ENCODE results near the gene BCAT1. TPM values are rescaled to one million over a fixed set of nuclear protein-coding genes. Genes with fewer than 3 reads are reported as not detected.
"Not testable (repeated sequence)": the region's sequence is repeated elsewhere in the genome, so short reads cannot be mapped to it uniquely, and the experiment has no call there.

BCAT1 gene
- total RNA-seq, 5 donors from 2014 or later (not counting 1 experiment from before 2014, with no cell fraction given) = 1.2 to 4.2 (median 3.2) TPM

DNA sequence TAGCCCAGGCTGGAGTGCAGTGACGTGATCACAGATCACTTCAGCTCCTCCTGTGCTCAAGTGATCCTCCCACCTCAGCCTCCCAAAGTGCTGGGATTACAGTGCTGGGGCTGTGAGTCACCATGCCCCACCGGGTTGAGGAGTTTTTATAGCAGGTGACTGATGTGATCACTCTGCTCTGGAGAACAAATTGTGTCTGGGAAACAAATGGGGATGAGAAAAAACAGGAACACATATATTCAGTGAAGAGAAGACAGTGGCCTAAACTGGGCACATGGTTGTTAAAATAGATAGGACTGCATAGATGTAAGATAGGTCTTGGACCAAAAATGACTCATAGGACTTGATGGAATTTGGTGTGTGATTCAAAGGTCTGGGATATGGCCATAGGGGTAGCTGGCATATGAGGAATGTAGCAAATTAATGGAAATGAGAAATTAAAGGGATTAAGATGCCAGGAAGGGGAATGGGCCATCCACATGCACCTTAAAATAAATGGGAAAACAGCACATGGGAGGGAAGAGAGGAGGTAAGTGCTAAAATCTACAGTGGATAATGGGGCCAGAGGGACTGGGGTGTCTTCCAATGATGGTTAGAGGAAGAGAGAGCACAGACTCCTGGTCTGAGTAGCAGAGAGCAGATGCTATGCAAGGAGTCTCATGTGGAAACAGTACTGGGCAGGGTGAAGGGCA, 11.2 kb downstream of the BCAT1 start:
- H3K9me3 ChIP-seq = no peaks in the 10 kb centered on the region
- DNase-seq (no peak), ATAC-seq (replicated peaks in 1 of 4) (no peak)
- H3K4me3 Mint-ChIP-seq = no peak overlapping the region
- no peak overlapping the region for H3K4me3 ChIP-seq (ENCODE audit: control insufficient read depth in 1 of 2, extremely low read depth in 1 of 2, low read length in 1 of 2)
- H3K27me3 Mint-ChIP-seq = peaks cover 8 to 12% of the 10 kb centered on the region in 2 donors
- POLR2A ChIA-PET = no interaction called here
- H3K27me3 ChIP-seq (replicated peaks in 1 of 2; ENCODE audit: control insufficient read depth in 2 of 2, extremely low read depth in 1 of 2, insufficient read depth in 2 of 2, low read length in 1 of 2) = peaks cover 0 to 3% of the 10 kb centered on the region in 2 experiments
- WGBS (ENCODE audit: insufficient coverage) = 20% methylated on average over 1 of the region's 2 CpGs
- no peak overlapping the region for H3K27ac ChIP-seq (ENCODE audit: low read length)
- no peaks in the 10 kb centered on the region for H3K36me3 ChIP-seq (ENCODE audit: control insufficient read depth in 2 of 2, extremely low read depth in 1 of 2, insufficient read depth in 1 of 2, low read length in 1 of 2)
- CTCF ChIA-PET = no interaction called here
- no peak overlapping the region for H3K27ac Mint-ChIP-seq
- no peaks in the 10 kb centered on the region for H3K36me3 Mint-ChIP-seq
- H3K4me1 ChIP-seq (ENCODE audit: control insufficient read depth in 1 of 2, extremely low read depth in 1 of 2, insufficient read depth in 2 of 2, low read length in 2 of 2) = no peaks in the 10 kb centered on the region
- H3K9me3 Mint-ChIP-seq = no peaks in the 10 kb centered on the region
- no peaks in the 10 kb centered on the region for H3K4me1 Mint-ChIP-seq

DNA sequence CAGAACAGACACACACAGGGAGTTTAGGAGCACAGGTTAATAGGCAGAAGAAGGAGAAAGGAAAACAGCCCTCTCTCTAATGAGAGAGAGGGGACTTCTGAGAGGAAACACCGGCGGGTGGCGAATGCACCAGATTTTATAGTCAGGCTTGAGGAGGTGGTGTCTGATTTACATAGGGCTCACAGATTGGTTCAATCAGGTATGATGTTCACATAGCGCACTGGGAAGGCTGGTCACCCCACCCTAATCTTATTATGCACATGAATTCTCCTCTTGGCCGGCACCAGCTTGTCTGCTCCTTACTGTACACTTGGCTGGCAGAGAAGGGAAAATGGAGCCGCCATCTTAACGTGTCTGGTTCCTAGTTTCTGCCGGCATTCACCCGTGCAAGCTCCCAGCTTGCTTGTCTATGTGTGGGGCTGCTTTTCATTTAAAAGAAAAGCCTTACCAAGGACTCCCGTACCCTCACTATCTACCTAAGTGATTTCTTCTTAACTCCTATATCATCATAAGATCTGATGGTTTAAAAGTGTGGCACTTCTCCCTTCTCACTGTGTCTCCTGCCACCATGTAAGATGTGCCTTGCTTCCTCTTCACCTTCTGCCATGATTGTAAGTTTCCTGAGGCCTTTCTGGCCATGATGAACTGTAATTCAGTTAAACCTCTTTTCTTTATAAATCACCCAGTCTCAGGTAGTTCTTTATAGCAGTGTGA, 15.1 kb downstream of the BCAT1 start:
- H3K4me3 Mint-ChIP-seq = no peak overlapping the region
- H3K27me3 Mint-ChIP-seq = peaks cover 7 to 8% of the 10 kb centered on the region in 2 donors
- peaks cover 2 to 11% (median 3%) of the 10 kb centered on the region in 3 donors for H3K4me1 Mint-ChIP-seq
- no peak overlapping the region for H3K27ac ChIP-seq (ENCODE audit: low read length)
- H3K9me3 ChIP-seq = no peaks in the 10 kb centered on the region
- no peaks in the 10 kb centered on the region for H3K36me3 ChIP-seq (ENCODE audit: control insufficient read depth in 2 of 2, extremely low read depth in 1 of 2, insufficient read depth in 1 of 2, low read length in 1 of 2)
- no peaks in the 10 kb centered on the region for H3K36me3 Mint-ChIP-seq
- CTCF ChIA-PET = no interaction called here
- H3K9me3 Mint-ChIP-seq = no peaks in the 10 kb centered on the region
- POLR2A ChIA-PET = no interaction called here
- no peak overlapping the region for H3K27ac Mint-ChIP-seq
- no peaks in the 10 kb centered on the region for H3K4me1 ChIP-seq (ENCODE audit: control insufficient read depth in 1 of 2, extremely low read depth in 1 of 2, insufficient read depth in 2 of 2, low read length in 2 of 2)
- ATAC-seq (replicated peaks in 1 of 4) = no peak
- 93% methylated on average over 2 of the region's 10 CpGs for WGBS (ENCODE audit: insufficient coverage)
- peaks cover 0 to 3% of the 10 kb centered on the region in 2 experiments for H3K27me3 ChIP-seq (replicated peaks in 1 of 2; ENCODE audit: control insufficient read depth in 2 of 2, extremely low read depth in 1 of 2, insufficient read depth in 2 of 2, low read length in 1 of 2)
- DNase-seq = no peak
- H3K4me3 ChIP-seq (ENCODE audit: control insufficient read depth in 1 of 2, extremely low read depth in 1 of 2, low read length in 1 of 2) = no peak overlapping the region

DNA sequence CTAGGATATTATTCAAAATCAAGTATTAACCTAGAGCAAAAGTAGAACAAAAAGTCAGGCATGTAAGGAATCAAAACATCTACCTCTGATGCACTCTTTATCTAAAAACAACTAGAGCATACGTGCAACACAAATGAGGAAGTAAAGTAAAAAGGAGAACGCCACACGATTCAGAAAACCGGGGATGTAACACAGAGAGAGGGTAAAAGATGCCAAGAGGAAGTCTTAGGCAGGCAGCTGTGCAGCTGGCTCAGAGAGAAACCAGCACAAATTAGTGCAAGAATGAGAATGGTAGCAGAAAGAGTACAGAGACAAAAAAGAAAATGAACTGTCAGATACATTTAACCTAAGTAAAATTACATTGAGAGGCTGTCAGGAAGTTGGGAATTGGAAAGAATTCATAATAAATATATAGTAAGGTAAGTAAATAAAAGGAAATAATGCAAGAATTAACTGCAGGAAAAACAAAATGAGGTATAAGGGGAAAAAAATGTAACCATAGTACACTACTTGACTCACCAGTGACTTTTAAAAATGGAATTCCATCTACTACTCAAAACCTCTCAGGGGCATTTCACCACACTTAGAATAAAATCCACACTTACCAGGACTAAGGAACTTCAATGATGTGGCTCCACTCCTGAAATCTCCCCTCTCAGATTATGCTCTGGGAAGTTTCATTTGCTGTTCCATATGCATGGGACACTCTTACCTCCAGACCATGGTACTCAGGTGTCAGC, 17.1 kb downstream of the BCAT1 start:
- Mint-ChIP-seq H3K27ac (no peak overlapping the region), H3K36me3 (no peaks in the 10 kb centered on the region), H3K27me3 (peaks cover 7 to 9% of the 10 kb centered on the region in 2 donors), H3K4me3 (no peak overlapping the region), H3K4me1 (peaks cover 2 to 11% (median 3%) of the 10 kb centered on the region in 3 donors), H3K9me3 (no peaks in the 10 kb centered on the region)
- Histone ChIP-seq H3K27me3 (replicated peaks in 1 of 2; ENCODE audit: control insufficient read depth in 2 of 2, extremely low read depth in 1 of 2, insufficient read depth in 2 of 2, low read length in 1 of 2) (peaks cover 0 to 3% of the 10 kb centered on the region in 2 experiments), H3K9me3 (no peaks in the 10 kb centered on the region), H3K36me3 (ENCODE audit: control insufficient read depth in 2 of 2, extremely low read depth in 1 of 2, insufficient read depth in 1 of 2, low read length in 1 of 2) (no peaks in the 10 kb centered on the region), H3K4me3 (ENCODE audit: control insufficient read depth in 1 of 2, extremely low read depth in 1 of 2, low read length in 1 of 2) (no peak overlapping the region), H3K4me1 (ENCODE audit: control insufficient read depth in 1 of 2, extremely low read depth in 1 of 2, insufficient read depth in 2 of 2, low read length in 2 of 2) (no peaks in the 10 kb centered on the region), H3K27ac (ENCODE audit: low read length) (no peak overlapping the region)
- ATAC-seq (replicated peaks in 1 of 4) (no peak), DNase-seq (peak in 1 of 35 experiments; percentile 7)
- ChIA-PET POLR2A (no interaction called here), CTCF (no interaction called here)
- WGBS (ENCODE audit: insufficient coverage) = 13% methylated on average over 3 of the region's 4 CpGs

DNA sequence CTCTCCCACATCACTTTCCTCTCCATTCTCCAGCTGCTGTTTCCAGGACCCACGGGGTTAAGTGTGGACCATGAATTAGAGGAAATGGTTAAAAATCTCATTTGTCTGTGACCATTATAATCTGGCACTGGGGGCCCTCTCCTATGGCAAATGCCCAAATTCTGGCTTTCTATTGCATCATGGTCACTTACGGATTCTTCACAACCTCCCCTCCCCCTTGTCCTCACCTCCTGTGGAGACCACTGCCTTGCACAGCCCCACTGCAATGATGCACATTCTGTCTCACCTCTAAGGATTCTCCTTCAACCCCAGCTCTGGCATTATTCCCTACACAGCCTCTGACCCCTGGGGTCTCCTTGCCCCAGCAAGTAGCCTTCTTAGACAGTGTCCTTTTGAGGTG, 18.9 kb downstream of the BCAT1 start:
- Mint-ChIP-seq H3K9me3 (no peaks in the 10 kb centered on the region), H3K4me1 (peaks cover 2 to 11% (median 3%) of the 10 kb centered on the region in 3 donors), H3K4me3 (no peak overlapping the region), H3K27me3 (peaks cover 7 to 11% of the 10 kb centered on the region in 2 donors), H3K27ac (no peak overlapping the region), H3K36me3 (no peaks in the 10 kb centered on the region)
- POLR2A ChIA-PET = no interaction called here
- H3K27ac ChIP-seq (ENCODE audit: low read length) = no peak overlapping the region
- DNase-seq (no peak), ATAC-seq (replicated peaks in 1 of 4) (no peak)
- peaks cover 0 to 3% of the 10 kb centered on the region in 2 experiments for H3K27me3 ChIP-seq (replicated peaks in 1 of 2; ENCODE audit: control insufficient read depth in 2 of 2, extremely low read depth in 1 of 2, insufficient read depth in 2 of 2, low read length in 1 of 2)
- WGBS (ENCODE audit: insufficient coverage) = 93% methylated on average over 1 of the region's 2 CpGs
- CTCF ChIA-PET = no interaction called here
- no peaks in the 10 kb centered on the region for H3K4me1 ChIP-seq (ENCODE audit: control insufficient read depth in 1 of 2, extremely low read depth in 1 of 2, insufficient read depth in 2 of 2, low read length in 2 of 2)
- H3K9me3 ChIP-seq = no peaks in the 10 kb centered on the region
- H3K36me3 ChIP-seq (ENCODE audit: control insufficient read depth in 2 of 2, extremely low read depth in 1 of 2, insufficient read depth in 1 of 2, low read length in 1 of 2) = no peaks in the 10 kb centered on the region
- no peak overlapping the region for H3K4me3 ChIP-seq (ENCODE audit: control insufficient read depth in 1 of 2, extremely low read depth in 1 of 2, low read length in 1 of 2)

DNA sequence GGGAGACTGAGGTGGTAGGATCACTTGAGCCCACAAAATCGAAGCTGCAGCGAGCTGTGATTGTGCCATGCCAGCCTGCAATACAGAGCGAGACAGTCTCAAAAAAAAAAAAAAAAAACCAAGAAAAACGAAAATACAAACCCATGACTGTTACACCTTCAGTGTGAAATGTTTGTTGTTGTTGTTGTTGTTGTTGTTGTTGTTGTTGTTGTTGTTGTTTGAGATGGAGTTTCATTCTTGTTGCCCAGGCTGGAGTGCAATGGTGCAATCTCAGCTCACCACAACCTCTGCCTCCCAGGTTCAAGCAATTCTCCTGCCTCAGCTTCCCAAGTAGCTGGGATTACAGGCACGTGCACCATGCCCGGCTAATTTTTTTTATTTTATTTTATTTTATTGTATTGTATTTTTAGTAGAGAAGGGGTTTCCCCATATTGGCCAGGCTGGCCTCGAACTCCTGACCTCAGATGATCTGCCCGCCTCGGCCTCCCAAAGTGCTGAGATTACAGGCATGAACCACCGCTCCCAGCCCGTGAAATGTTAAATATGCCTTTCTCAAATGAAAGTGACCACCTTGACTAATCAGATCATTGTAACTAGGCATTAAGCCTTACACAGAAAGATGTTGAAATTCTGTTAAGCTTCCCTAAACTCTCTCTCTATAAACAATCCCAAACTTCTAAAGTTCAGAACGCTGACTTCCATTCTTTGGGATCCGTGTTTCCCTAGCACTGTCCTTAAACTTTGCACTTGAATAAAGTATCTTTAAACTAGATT, 20.2 kb downstream of the BCAT1 start:
- POLR2A ChIA-PET; H3K27ac Mint-ChIP-seq; H3K36me3 Mint-ChIP-seq; DNase-seq; H3K4me3 ChIP-seq (ENCODE audit: control insufficient read depth in 1 of 2, extremely low read depth in 1 of 2, low read length in 1 of 2); ATAC-seq (replicated peaks in 1 of 4); H3K27ac ChIP-seq (ENCODE audit: low read length); CTCF ChIA-PET; H3K4me1 ChIP-seq (ENCODE audit: control insufficient read depth in 1 of 2, extremely low read depth in 1 of 2, insufficient read depth in 2 of 2, low read length in 2 of 2); H3K36me3 ChIP-seq (ENCODE audit: control insufficient read depth in 2 of 2, extremely low read depth in 1 of 2, insufficient read depth in 1 of 2, low read length in 1 of 2); H3K4me3 Mint-ChIP-seq; H3K9me3 Mint-ChIP-seq; H3K27me3 ChIP-seq (replicated peaks in 1 of 2; ENCODE audit: control insufficient read depth in 2 of 2, extremely low read depth in 1 of 2, insufficient read depth in 2 of 2, low read length in 1 of 2); H3K9me3 ChIP-seq: not testable (repeated sequence)
- 95% methylated on average over 6 of the region's 13 CpGs for WGBS (ENCODE audit: insufficient coverage)
- Mint-ChIP-seq H3K4me1 (peaks cover 2 to 11% (median 3%) of the 10 kb centered on the region in 3 donors), H3K27me3 (peaks cover 7 to 11% of the 10 kb centered on the region in 2 donors)

DNA sequence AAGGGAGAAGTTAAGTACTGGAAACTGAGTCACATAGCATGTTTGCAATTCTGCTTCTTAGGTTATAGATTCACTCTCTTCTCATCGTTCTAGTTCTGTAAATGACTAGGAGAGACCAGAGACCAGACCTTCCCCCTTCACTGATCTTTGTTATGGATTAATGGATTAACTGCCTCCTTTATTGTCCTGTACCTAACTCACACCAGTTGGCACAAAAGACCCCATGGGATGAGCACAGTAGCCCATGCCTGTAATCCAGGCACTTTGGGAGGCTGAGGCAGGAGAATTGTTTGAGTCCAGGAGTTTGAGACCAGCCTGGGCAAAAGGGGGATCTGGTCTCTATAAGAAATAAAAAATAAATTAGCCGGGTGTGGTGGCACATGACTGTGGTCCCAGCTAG, 20.8 kb downstream of the BCAT1 start:
- ATAC-seq (replicated peaks in 1 of 4) = no peak
- WGBS (ENCODE audit: insufficient coverage) = no CpG with 5 or more reads among the region's 2 CpGs
- Mint-ChIP-seq H3K4me1 (peaks cover 2 to 11% (median 3%) of the 10 kb centered on the region in 3 donors), H3K27me3 (peaks cover 7 to 11% of the 10 kb centered on the region in 2 donors), H3K27ac (no peak overlapping the region), H3K4me3 (no peak overlapping the region), H3K9me3 (no peaks in the 10 kb centered on the region), H3K36me3 (no peaks in the 10 kb centered on the region)
- H3K36me3 ChIP-seq (ENCODE audit: control insufficient read depth in 2 of 2, extremely low read depth in 1 of 2, insufficient read depth in 1 of 2, low read length in 1 of 2) = no peaks in the 10 kb centered on the region
- no peak overlapping the region for H3K27ac ChIP-seq (ENCODE audit: low read length)
- peaks cover 0 to 3% of the 10 kb centered on the region in 2 experiments for H3K27me3 ChIP-seq (replicated peaks in 1 of 2; ENCODE audit: control insufficient read depth in 2 of 2, extremely low read depth in 1 of 2, insufficient read depth in 2 of 2, low read length in 1 of 2)
- ChIA-PET POLR2A (no interaction called here), CTCF (no interaction called here)
- H3K9me3 ChIP-seq = no peaks in the 10 kb centered on the region
- H3K4me1 ChIP-seq (ENCODE audit: control insufficient read depth in 1 of 2, extremely low read depth in 1 of 2, insufficient read depth in 2 of 2, low read length in 2 of 2) = no peaks in the 10 kb centered on the region
- H3K4me3 ChIP-seq (ENCODE audit: control insufficient read depth in 1 of 2, extremely low read depth in 1 of 2, low read length in 1 of 2) = no peak overlapping the region
- DNase-seq = no peak
